A673 (cell line): ENCODE measurements around the gene FGD6. TPM values are rescaled to one million over a fixed set of nuclear protein-coding genes. Genes with fewer than 3 reads are reported as not detected.

Experiments
- BruUV-seq: library from RNA; stranded (reverse); fragments of 400-500 nt; replicated peaks from 2 replicates; lab custom pipeline; 2021; lab: Mats Ljungman, UMichigan
- CTCF ChIA-PET: fragments of 300-600 bp; sonication (Branson Sonifier 250); formaldehyde crosslinking; loops from one replicate; lab custom pipeline; 2022; ENCODE audit warnings: antibody characterized with exemption; lab: Charles Lee
- POLR2A ChIA-PET: fragments of 300-600 bp; sonication (Branson Sonifier 250); formaldehyde crosslinking; loops from one replicate; lab custom pipeline; 2022; ENCODE audit warnings: antibody characterized with exemption; ENCODE audit not compliant: low non-redundant PET; lab: Charles Lee
- DNase-seq: peaks from one replicate; pipeline ENCODE4 v3.0.0-alpha.2; 2015; ENCODE audit warnings: low spot score
- H3K27ac ChIP-seq: fragments of 200-600 bp; sonication (generic); 2 replicates; pipeline ENCODE4 v1.5.1; 2016; ENCODE audit warnings: mixed run types, low read depth, mild to moderate bottlenecking, mixed read lengths, antibody characterized with exemption, low read length; ENCODE audit not compliant: poor library complexity, severe bottlenecking
- H3K27me3 ChIP-seq: fragments of 200-600 bp; sonication (generic); replicated peaks from 2 replicates; pipeline ENCODE4 v1.6.1; 2017; ENCODE audit warnings: mixed run types, low read depth, mild to moderate bottlenecking, mixed read lengths, antibody characterized with exemption, low read length; ENCODE audit not compliant: insufficient read depth, poor library complexity
- H3K36me3 ChIP-seq: fragments of 200-600 bp; sonication (generic); 2 replicates; pipeline ENCODE4 v1.6.1; 2016; ENCODE audit warnings: mixed run types, mild to moderate bottlenecking, mixed read lengths, antibody characterized with exemption, low read length; ENCODE audit not compliant: insufficient read depth, poor library complexity, severe bottlenecking
- H3K4me1 ChIP-seq: fragments of 200-600 bp; sonication (generic); 2 replicates; pipeline ENCODE4 v1.6.1; 2017; ENCODE audit warnings: mixed run types, mild to moderate bottlenecking, mixed read lengths, antibody characterized with exemption, low read length; ENCODE audit not compliant: insufficient read depth, poor library complexity, severe bottlenecking
- H3K4me3 ChIP-seq: fragments of 200-600 bp; sonication (generic); 2 replicates; pipeline ENCODE4 v1.5.1; 2016; ENCODE audit warnings: low read depth, mixed run types, mild to moderate bottlenecking, mixed read lengths, low read length; ENCODE audit not compliant: poor library complexity, severe bottlenecking
- H3K9me3 ChIP-seq: fragments of 200-600 bp; sonication (generic); 2 replicates; pipeline ENCODE4 v1.6.1; 2016; ENCODE audit warnings: mixed run types, low read depth, mild to moderate bottlenecking, mixed read lengths, antibody characterized with exemption, low read length; ENCODE audit not compliant: poor library complexity, severe bottlenecking
- EZH2 ChIP-seq: fragments of 200-600 bp; sonication (generic); IDR thresholded peaks from 2 replicates; pipeline ENCODE4 v1.6.1; 2017; ENCODE audit warnings: borderline replicate concordance, low read depth, mild to moderate bottlenecking, mixed read lengths, antibody characterized with exemption, low read length; ENCODE audit not compliant: poor library complexity, severe bottlenecking
- intact Hi-C: fragments of 100-400 bp; cut with micrococcal nuclease; formaldehyde crosslinking; loops from one replicate; pipeline ENCODE4 v1.10.0; 2022; ENCODE audit not compliant: unreplicated experiment
- total RNA-seq: library from RNA; stranded (reverse); gene quantifications from 2 replicates; pipeline ENCODE4 v1.2.3, GENCODE V29; 2021
- TF ChIP-seq, protein P1 (sequence below): fragments of 300-800, 200-600 bp; sonication (generic); conservative IDR thresholded peaks from 2 replicates; pipeline ENCODE4 v1.5.1; 2017; ENCODE audit warnings: low read depth, mild to moderate bottlenecking, antibody characterized with exemption, low read length, moderate library complexity, mixed read lengths

FGD6 gene
- total RNA-seq, 1 experiment from 2014 or later: 11.7 TPM

- no peak overlapping the region for H3K4me3 ChIP-seq
- ChIA-PET POLR2A (interaction anchor here (0.8 kb wide), 1 partner anchor 29 kb away, joined by 4 read pairs; the partner anchor contains the start of genes FGD6 and VEZT), CTCF (no interaction called here)
- H3K4me1 ChIP-seq: no peaks in the 10 kb centered on the region
- no peak overlapping the region for H3K27ac ChIP-seq
- H3K36me3 ChIP-seq: no peaks in the 10 kb centered on the region
- no TSS peak for BruUV-seq
- TF ChIP-seq, protein P1, sequence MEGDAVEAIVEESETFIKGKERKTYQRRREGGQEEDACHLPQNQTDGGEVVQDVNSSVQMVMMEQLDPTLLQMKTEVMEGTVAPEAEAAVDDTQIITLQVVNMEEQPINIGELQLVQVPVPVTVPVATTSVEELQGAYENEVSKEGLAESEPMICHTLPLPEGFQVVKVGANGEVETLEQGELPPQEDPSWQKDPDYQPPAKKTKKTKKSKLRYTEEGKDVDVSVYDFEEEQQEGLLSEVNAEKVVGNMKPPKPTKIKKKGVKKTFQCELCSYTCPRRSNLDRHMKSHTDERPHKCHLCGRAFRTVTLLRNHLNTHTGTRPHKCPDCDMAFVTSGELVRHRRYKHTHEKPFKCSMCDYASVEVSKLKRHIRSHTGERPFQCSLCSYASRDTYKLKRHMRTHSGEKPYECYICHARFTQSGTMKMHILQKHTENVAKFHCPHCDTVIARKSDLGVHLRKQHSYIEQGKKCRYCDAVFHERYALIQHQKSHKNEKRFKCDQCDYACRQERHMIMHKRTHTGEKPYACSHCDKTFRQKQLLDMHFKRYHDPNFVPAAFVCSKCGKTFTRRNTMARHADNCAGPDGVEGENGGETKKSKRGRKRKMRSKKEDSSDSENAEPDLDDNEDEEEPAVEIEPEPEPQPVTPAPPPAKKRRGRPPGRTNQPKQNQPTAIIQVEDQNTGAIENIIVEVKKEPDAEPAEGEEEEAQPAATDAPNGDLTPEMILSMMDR: no peak
- TF ChIP-seq EZH2: no peak
- intact Hi-C loops: no loop called here
- H3K9me3 ChIP-seq: no peaks in the 10 kb centered on the region
- no peak for DNase-seq
- H3K27me3 ChIP-seq: no peaks in the 10 kb centered on the region
These were observed 29.3 kb downstream of the FGD6 start for GRCh38 chr12:95187865-95188415.

GRCh38 chr12:95185854-95186253, 31.4 kb downstream of the FGD6 start:
- POLR2A ChIA-PET: interaction anchor here (0.5 kb wide), 1 partner anchor 288 kb away, joined by 5 read pairs; the partner anchor contains the start of gene METAP2

DNA sequence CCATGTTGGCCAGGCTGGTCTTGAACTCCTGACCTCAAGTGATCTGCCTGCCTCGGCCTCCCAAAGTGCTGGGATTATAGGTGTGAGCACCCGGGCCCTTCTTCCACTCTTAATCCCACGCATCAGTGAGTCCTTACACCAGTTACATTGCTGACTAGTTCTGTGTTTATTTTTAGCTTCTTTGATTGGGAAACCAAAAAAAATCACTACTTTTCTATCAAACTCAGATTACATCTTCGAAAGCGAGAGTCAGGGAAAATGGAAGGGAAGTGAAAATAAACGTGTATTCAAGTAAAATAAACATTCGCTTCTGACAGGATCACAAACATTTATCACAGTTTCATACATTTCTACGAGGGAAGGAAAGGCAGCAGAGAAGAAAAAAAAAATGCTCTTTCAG, 32.2 kb downstream of the FGD6 start:
- no peak for TF ChIP-seq EZH2
- TF ChIP-seq, protein P1: no peak
- no peaks in the 10 kb centered on the region for H3K9me3 ChIP-seq
- H3K36me3 ChIP-seq: no peaks in the 10 kb centered on the region
- H3K4me1 ChIP-seq: no peaks in the 10 kb centered on the region
- intact Hi-C loops: no loop called here
- H3K4me3 ChIP-seq: no peak overlapping the region
- BruUV-seq: no TSS peak
- ChIA-PET CTCF (no interaction called here), POLR2A (interaction anchor here (0.5 kb wide), 1 partner anchor 289 kb away, joined by 5 read pairs; the partner anchor contains the start of gene METAP2)
- no peaks in the 10 kb centered on the region for H3K27me3 ChIP-seq
- H3K27ac ChIP-seq: no peak overlapping the region
- DNase-seq: no peak

More at GRCh38 chr12:95185854-95186253, 31.4 kb downstream of the FGD6 start:
- no TSS peak for BruUV-seq
- Histone ChIP-seq H3K9me3 (no peaks in the 10 kb centered on the region), H3K4me3 (no peak overlapping the region), H3K4me1 (no peaks in the 10 kb centered on the region), H3K27me3 (no peaks in the 10 kb centered on the region), H3K36me3 (no peaks in the 10 kb centered on the region), H3K27ac (no peak overlapping the region)
- intact Hi-C loops: no loop called here
- no peak for TF ChIP-seq EZH2
- TF ChIP-seq, protein P1: no peak
- no peak for DNase-seq
- CTCF ChIA-PET: interaction anchor here (0.6 kb wide), 1 partner anchor 288 kb away, joined by 8 read pairs; the partner anchor contains the start of gene METAP2
